DMS53 treated with DMSO at 0.1 percent for 48 hours (cell line): ENCODE measurements around the gene TGFBR3.

Experiments
- DNase-seq: peaks from one replicate; lab custom pipeline; 2025; ENCODE audit not compliant: unreplicated experiment; lab: John Stamatoyannopoulos, UW

Gene TGFBR3

GRCh38 chr1:91741301-91741700, 144.7 kb downstream of the TGFBR3 start:
- no peak for DNase-seq

GRCh38 chr1:91737650-91738049, 148.3 kb downstream of the TGFBR3 start:
- no peak for DNase-seq

- DNase-seq = no peak
These were observed 149.0 kb downstream of the TGFBR3 start for GRCh38 chr1:91736715-91737615.

- no peak for DNase-seq
These were observed 149.7 kb downstream of the TGFBR3 start for GRCh38 chr1:91736146-91736714.

- DNase-seq = no peak
These were observed 150.6 kb downstream of the TGFBR3 start for GRCh38 chr1:91735266-91735845.

GRCh38 chr1:91734761-91735160, 151.2 kb downstream of the TGFBR3 start:
- no peak for DNase-seq

- no peak for DNase-seq
These were observed 152.7 kb downstream of the TGFBR3 start for GRCh38 chr1:91733108-91733710.

GRCh38 chr1:91732291-91733107, 153.5 kb downstream of the TGFBR3 start:
- peak; percentile 37 for DNase-seq

GRCh38 chr1:91731815-91732214, 154.1 kb downstream of the TGFBR3 start:
- no peak for DNase-seq

GRCh38 chr1:91730801-91731732, 154.9 kb downstream of the TGFBR3 start:
- no peak for DNase-seq

GRCh38 chr1:91729621-91730358, 156.2 kb downstream of the TGFBR3 start:
- no peak for DNase-seq

GRCh38 chr1:91727763-91728162, 158.2 kb downstream of the TGFBR3 start:
- no peak for DNase-seq

- no peak for DNase-seq
These were observed 159.8 kb downstream of the TGFBR3 start for GRCh38 chr1:91725989-91726721.

- no peak for DNase-seq
These were observed 160.3 kb downstream of the TGFBR3 start for GRCh38 chr1:91725618-91725988.

- DNase-seq = no peak
These were observed 161.3 kb downstream of the TGFBR3 start for GRCh38 chr1:91724644-91725043.

- DNase-seq = no peak
These were observed 161.7 kb downstream of the TGFBR3 start for GRCh38 chr1:91724231-91724630.

- no peak for DNase-seq
These were observed 165.9 kb downstream of the TGFBR3 start for GRCh38 chr1:91720044-91720443.

GRCh38 chr1:91718877-91719276, 167.1 kb downstream of the TGFBR3 start:
- DNase-seq = no peak

GRCh38 chr1:91718368-91718767, 167.6 kb downstream of the TGFBR3 start:
- no peak for DNase-seq
